ENCODE data around the gene ATG3.

The ATG3 gene

DNA sequence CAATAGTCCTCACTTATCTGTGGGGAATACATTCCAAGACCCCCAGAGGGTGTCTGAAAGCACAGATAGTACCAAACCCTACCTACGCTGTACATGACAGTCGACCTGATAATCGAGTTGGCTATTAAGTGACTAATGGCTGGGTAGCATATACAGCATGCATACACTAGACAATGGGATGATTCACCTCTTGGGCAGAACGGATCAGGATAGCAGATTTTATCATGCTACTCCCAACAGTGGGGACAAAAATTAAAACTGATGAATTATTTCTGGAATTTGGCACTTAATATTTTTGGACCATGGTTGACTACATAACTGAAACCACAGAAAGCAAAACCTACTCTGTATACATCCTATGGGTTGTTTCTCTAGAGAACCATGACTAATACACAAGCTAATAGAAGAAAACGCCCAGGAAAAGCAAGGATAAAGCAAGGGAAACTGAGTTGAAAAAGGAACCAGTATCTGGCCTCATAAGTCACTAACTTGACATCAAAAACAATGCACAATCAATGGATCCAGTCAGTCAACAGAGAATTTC is 15.5 kb downstream of the ATG3 start:
- no peaks in the 10 kb centered on the region for H3K27me3 ChIP-seq (ENCODE audit: control insufficient read depth, low read length)
- no peaks in the 10 kb centered on the region for H3K9me2 ChIP-seq (replicated peaks; ENCODE audit: control insufficient read depth, low read length)
- peaks cover 95% of the 10 kb centered on the region for H3K36me3 ChIP-seq (ENCODE audit: control insufficient read depth, low read length)
- no peaks in the 10 kb centered on the region for H4K20me1 ChIP-seq (ENCODE audit: control insufficient read depth, insufficient read depth, low read depth, low read length)
- no peak overlapping the region for H3K27ac ChIP-seq (ENCODE audit: low read depth, low read length)
- TF ChIP-seq, protein P1, sequence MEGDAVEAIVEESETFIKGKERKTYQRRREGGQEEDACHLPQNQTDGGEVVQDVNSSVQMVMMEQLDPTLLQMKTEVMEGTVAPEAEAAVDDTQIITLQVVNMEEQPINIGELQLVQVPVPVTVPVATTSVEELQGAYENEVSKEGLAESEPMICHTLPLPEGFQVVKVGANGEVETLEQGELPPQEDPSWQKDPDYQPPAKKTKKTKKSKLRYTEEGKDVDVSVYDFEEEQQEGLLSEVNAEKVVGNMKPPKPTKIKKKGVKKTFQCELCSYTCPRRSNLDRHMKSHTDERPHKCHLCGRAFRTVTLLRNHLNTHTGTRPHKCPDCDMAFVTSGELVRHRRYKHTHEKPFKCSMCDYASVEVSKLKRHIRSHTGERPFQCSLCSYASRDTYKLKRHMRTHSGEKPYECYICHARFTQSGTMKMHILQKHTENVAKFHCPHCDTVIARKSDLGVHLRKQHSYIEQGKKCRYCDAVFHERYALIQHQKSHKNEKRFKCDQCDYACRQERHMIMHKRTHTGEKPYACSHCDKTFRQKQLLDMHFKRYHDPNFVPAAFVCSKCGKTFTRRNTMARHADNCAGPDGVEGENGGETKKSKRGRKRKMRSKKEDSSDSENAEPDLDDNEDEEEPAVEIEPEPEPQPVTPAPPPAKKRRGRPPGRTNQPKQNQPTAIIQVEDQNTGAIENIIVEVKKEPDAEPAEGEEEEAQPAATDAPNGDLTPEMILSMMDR (IDR thresholded peaks at IDR 0.05; ENCODE audit: low read depth, low read length, poor library complexity, severe bottlenecking): no peak
- no peak for TF ChIP-seq EZH2phosphoT487 (IDR thresholded peaks at IDR 0.05; ENCODE audit: borderline replicate concordance, low read length)
- H3K9me3 ChIP-seq (ENCODE audit: control insufficient read depth, insufficient read depth, low read length): no peaks in the 10 kb centered on the region
- peaks cover 36% of the 10 kb centered on the region for H3K79me2 ChIP-seq (ENCODE audit: control insufficient read depth, low read length)
- peaks cover 2% of the 10 kb centered on the region; the same call in 1 of the 2 replicates for H3F3A ChIP-seq (ENCODE audit: control insufficient read depth, insufficient read depth)
- H3K4me2 ChIP-seq (ENCODE audit: low read length): no peak overlapping the region
- no peaks in the 10 kb centered on the region for H3K4me1 ChIP-seq (ENCODE audit: control insufficient read depth, low read length)
- no peak overlapping the region for H3K4me3 ChIP-seq (ENCODE audit: low read length)

DNA sequence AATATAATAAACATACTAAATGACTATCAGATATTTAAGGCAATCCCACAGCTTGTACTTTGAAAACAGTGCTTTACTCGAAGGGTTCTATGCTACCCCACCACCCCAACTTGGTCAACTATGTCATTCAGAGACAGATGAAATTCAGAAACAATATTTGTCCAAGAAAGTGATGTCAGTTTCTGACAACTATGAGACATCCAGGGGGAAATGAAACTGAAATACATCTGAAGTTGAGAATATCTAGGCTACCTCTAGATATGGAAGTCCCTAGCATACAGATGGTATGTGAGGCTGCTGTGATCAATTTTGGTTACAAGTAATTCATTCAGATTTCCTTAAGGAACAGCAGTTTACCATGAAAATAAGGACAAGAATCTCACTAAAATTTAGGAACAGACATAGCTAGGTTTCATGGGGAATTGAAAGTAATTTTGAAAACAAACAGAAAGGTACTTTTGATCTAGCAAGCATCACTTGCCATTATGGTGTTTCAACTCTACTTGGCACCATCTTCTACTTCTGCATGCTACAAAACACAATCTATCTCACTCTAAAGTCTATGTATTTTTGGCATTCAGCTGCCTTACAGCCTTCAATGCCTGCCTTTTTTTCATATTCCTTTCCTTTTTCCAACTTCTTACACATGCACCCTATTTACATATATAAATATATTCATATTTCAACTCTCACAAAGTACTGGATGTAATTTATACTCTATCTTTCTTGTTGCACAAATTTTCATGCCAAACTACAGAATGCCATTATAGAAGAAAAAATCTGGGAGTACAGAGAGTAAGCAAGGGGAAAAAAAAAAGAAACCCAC is 21.7 kb downstream of the ATG3 start:
- Histone ChIP-seq H3K4me1 (ENCODE audit: control insufficient read depth, low read length) (0 out of 2 replicates have a peak, but pooled peaks cover 5% of the 10 kb centered on the region), H3K27me3 (ENCODE audit: control insufficient read depth, low read length) (no peaks in the 10 kb centered on the region), H3K79me2 (ENCODE audit: control insufficient read depth, low read length) (peaks cover 4% of the 10 kb centered on the region; the same call in 1 of the 2 replicates), H3K4me3 (ENCODE audit: low read length) (no peak overlapping the region), H3K4me2 (ENCODE audit: low read length) (no peak overlapping the region), H3F3A (ENCODE audit: control insufficient read depth, insufficient read depth) (peaks cover 4% of the 10 kb centered on the region; the same call in 1 of the 2 replicates), H3K27ac (ENCODE audit: low read depth, low read length) (no peak overlapping the region), H3K9me2 (replicated peaks; ENCODE audit: control insufficient read depth, low read length) (no peaks in the 10 kb centered on the region), H4K20me1 (ENCODE audit: control insufficient read depth, insufficient read depth, low read depth, low read length) (no peaks in the 10 kb centered on the region), H3K36me3 (ENCODE audit: control insufficient read depth, low read length) (peaks cover 82% of the 10 kb centered on the region), H3K9me3 (ENCODE audit: control insufficient read depth, insufficient read depth, low read length) (no peaks in the 10 kb centered on the region)
- TF ChIP-seq EZH2phosphoT487 (IDR thresholded peaks at IDR 0.05; ENCODE audit: borderline replicate concordance, low read length): no peak
- TF ChIP-seq, protein P1 (IDR thresholded peaks at IDR 0.05; ENCODE audit: low read depth, low read length, poor library complexity, severe bottlenecking): no peak

DNA sequence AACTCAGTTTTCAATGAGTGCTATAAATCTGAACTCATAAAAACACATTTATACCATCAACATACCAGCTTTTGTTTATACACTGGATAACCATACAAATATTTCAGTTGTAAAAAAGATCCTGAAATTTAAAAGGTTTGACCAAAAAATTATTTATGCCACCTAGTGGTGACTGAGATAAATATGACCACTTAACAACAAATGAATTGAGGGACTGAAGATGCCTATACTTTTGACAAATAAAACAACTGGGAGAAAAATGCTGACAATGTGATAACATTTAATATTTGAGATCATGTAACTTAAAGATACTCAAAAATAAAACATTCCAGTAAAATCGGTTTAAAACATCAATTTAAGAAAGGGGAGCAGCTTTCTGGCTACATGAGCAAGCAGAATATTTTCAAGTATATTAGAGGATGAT is 30.4 kb downstream of the ATG3 start:
- H3K4me1 ChIP-seq (ENCODE audit: control insufficient read depth, low read length): no peaks in the 10 kb centered on the region
- H3K4me3 ChIP-seq (ENCODE audit: low read length): no peak overlapping the region
- H4K20me1 ChIP-seq (ENCODE audit: control insufficient read depth, insufficient read depth, low read depth, low read length): no peaks in the 10 kb centered on the region
- H3K36me3 ChIP-seq (ENCODE audit: control insufficient read depth, low read length): peaks cover 85% of the 10 kb centered on the region
- H3K9me2 ChIP-seq (replicated peaks; ENCODE audit: control insufficient read depth, low read length): no peaks in the 10 kb centered on the region
- no peak for TF ChIP-seq EZH2phosphoT487 (IDR thresholded peaks at IDR 0.05; ENCODE audit: borderline replicate concordance, low read length)
- TF ChIP-seq, protein P1 (IDR thresholded peaks at IDR 0.05; ENCODE audit: low read depth, low read length, poor library complexity, severe bottlenecking): peak; percentile 69
- H3K4me2 ChIP-seq (ENCODE audit: low read length): no peak overlapping the region
- H3K79me2 ChIP-seq (ENCODE audit: control insufficient read depth, low read length): no peaks in the 10 kb centered on the region
- H3K27ac ChIP-seq (ENCODE audit: low read depth, low read length): no peak overlapping the region
- H3K27me3 ChIP-seq (ENCODE audit: control insufficient read depth, low read length): no peaks in the 10 kb centered on the region
- H3K9me3 ChIP-seq (ENCODE audit: control insufficient read depth, insufficient read depth, low read length): no peaks in the 10 kb centered on the region
- peaks cover 27% of the 10 kb centered on the region for H3F3A ChIP-seq (ENCODE audit: control insufficient read depth, insufficient read depth)

All from DOHH2 (cell line).